ENCODE measurements around the gene SPATS2. TPM values are rescaled to one million over a fixed set of nuclear protein-coding genes. Genes with fewer than 3 reads are reported as not detected.
A peak's percentile ranks its signal among the peaks of the same experiment; 100 is the strongest.

SPATS2 gene
- total RNA-seq, 4 donors from 2014 or later: 10.5 to 39.3 (median 21.0) TPM

- TF ChIP-seq POLR2AphosphoS5 (IDR thresholded peaks at IDR 0.05) (no peak), EP300 (IDR thresholded peaks at IDR 0.05; ENCODE audit: low read depth) (no peak)
- intact Hi-C loops (cut with DNase I; ENCODE audit: low total_unique reads) (no loop called here), in situ Hi-C loops (cut with MboI; ENCODE audit: low pct_ligation_motif_present in 1 of 4, low pct_unique_long_range_greater_than_20kb in 1 of 4, low sequenced_read_pairs in 3 of 4) (no loop called here)
- peaks cover 0 to 39% (median 8%) of the 10 kb centered on the region in 4 donors for H3K36me3 ChIP-seq
- H3K9me3 ChIP-seq: no peaks in the 10 kb centered on the region
- 96% methylated on average over 12 of the region's 12 CpGs; no CpG with 5 or more reads in 1 of the 2 donors for WGBS, 2 donors (ENCODE audit: low coverage in 1 of 2)
- no peaks in the 10 kb centered on the region for H3K27me3 ChIP-seq
- no peak overlapping the region for H3K4me3 ChIP-seq
- peaks cover 10 to 28% (median 18%) of the 10 kb centered on the region in 4 donors for H3K4me1 ChIP-seq
- no peak for DNase-seq
- no peak overlapping the region for H3K27ac ChIP-seq
Measured at GRCh38 chr12:49565406-49566265, 198.4 kb downstream of the SPATS2 start.

- Histone ChIP-seq H3K9me3 (no peaks in the 10 kb centered on the region), H3K36me3 (peaks cover 0 to 37% (median 8%) of the 10 kb centered on the region in 4 donors), H3K4me3 (no peak overlapping the region), H3K27me3 (no peaks in the 10 kb centered on the region), H3K4me1 (peaks cover 10 to 28% (median 18%) of the 10 kb centered on the region in 4 donors), H3K27ac (no peak overlapping the region)
- TF ChIP-seq EP300 (IDR thresholded peaks at IDR 0.05; ENCODE audit: low read depth) (no peak), POLR2A (IDR thresholded peaks at IDR 0.05) (no peak), CTCF (IDR thresholded peaks at IDR 0.05) (no peak), POLR2AphosphoS5 (IDR thresholded peaks at IDR 0.05) (no peak)
- WGBS, 2 donors (ENCODE audit: low coverage in 1 of 2): 96% methylated on average over 13 of the region's 13 CpGs; no CpG with 5 or more reads in 1 of the 2 donors
- in situ Hi-C loops (cut with MboI; ENCODE audit: low pct_ligation_motif_present in 1 of 4, low pct_unique_long_range_greater_than_20kb in 1 of 4, low sequenced_read_pairs in 3 of 4): no loop called here
- DNase-seq: no peak
- intact Hi-C loops (cut with DNase I; ENCODE audit: low total_unique reads): no loop called here
Measured at GRCh38 chr12:49566361-49566760, 199.1 kb downstream of the SPATS2 start.

- TF ChIP-seq POLR2A (IDR thresholded peaks at IDR 0.05) (no peak), CTCF (IDR thresholded peaks at IDR 0.05) (no peak), EP300 (IDR thresholded peaks at IDR 0.05; ENCODE audit: low read depth) (no peak), POLR2AphosphoS5 (IDR thresholded peaks at IDR 0.05) (no peak)
- 0% methylated on average over 2 to 8 of the region's 11 CpGs for WGBS, 2 donors (ENCODE audit: low coverage in 1 of 2)
- H3K9me3 ChIP-seq: no peaks in the 10 kb centered on the region
- peak overlapping the region; percentile 88 to 93 (median 89) for H3K27ac ChIP-seq
- H3K36me3 ChIP-seq: peaks cover 0 to 28% (median 8%) of the 10 kb centered on the region in 4 donors
- no peak for DNase-seq
- in situ Hi-C loops (cut with MboI; ENCODE audit: low pct_ligation_motif_present in 1 of 4, low pct_unique_long_range_greater_than_20kb in 1 of 4, low sequenced_read_pairs in 3 of 4): no loop called here
- peaks cover 10 to 28% (median 18%) of the 10 kb centered on the region in 4 donors for H3K4me1 ChIP-seq
- H3K27me3 ChIP-seq: no peaks in the 10 kb centered on the region
- H3K4me3 ChIP-seq: peak overlapping the region; percentile 69 to 86 (median 76)
- intact Hi-C loops (cut with DNase I; ENCODE audit: low total_unique reads): no loop called here
Measured at GRCh38 chr12:49567302-49567610, 200.0 kb downstream of the SPATS2 start.

GRCh38 chr12:49567611-49568441 lies 200.6 kb downstream of the SPATS2 start, which contains the start of gene MCRS1:
Gene MCRS1 (minus strand): TSS chr12:49568142. CDS start chr12:49566731, 1,411 bp downstream.
- in situ Hi-C loops (cut with MboI; ENCODE audit: low pct_ligation_motif_present in 1 of 4, low pct_unique_long_range_greater_than_20kb in 1 of 4, low sequenced_read_pairs in 3 of 4) (no loop called here), intact Hi-C loops (cut with DNase I; ENCODE audit: low total_unique reads) (no loop called here)
- Histone ChIP-seq H3K4me3 (peak within 1 kb of the TSS; percentile 69 to 86 (median 76)), H3K4me1 (peaks cover 10 to 28% (median 18%) of the 10 kb centered on the region in 4 donors), H3K36me3 (peaks cover 0 to 22% (median 7%) of the 10 kb centered on the region in 4 donors), H3K27me3 (no peaks in the 10 kb centered on the region), H3K9me3 (no peaks in the 10 kb centered on the region), H3K27ac (peak within 1 kb of the TSS; percentile 88 to 93 (median 89))
- TF ChIP-seq CTCF (IDR thresholded peaks at IDR 0.05) (no peak), POLR2A (IDR thresholded peaks at IDR 0.05) (peak; percentile 75), EP300 (IDR thresholded peaks at IDR 0.05; ENCODE audit: low read depth) (no peak), POLR2AphosphoS5 (IDR thresholded peaks at IDR 0.05) (peak; percentile 61 to 92 (median 90))
- WGBS, 2 donors (ENCODE audit: low coverage in 1 of 2): 0 to 1% methylated on average over 6 to 23 of the region's 54 CpGs
- DNase-seq: peak; percentile 93

Data from transverse colon (tissue), 4 donors.